Activated naive CD4-positive, alpha-beta T cell treated with anti-CD3 and anti-CD28 coated beads, Interleukin-2, amount 10 ng/mL, durations not matched to agents 5 hours and 36 hours (primary cell): ENCODE data around the gene ZNF697. TPM values are rescaled to one million over a fixed set of nuclear protein-coding genes. Genes with fewer than 3 reads are reported as not detected.

Source experiments
- total RNA-seq, 2 experiments: library from RNA; stranded (reverse); gene quantifications; one replicate each; pipeline ENCODE4 v1.2.3, GENCODE V29; 2021

ZNF697 gene
- total RNA-seq: under 1 TPM; 0.15 to 0.17 TPM

GRCh38 chr1:119647734-119648619, at the start of gene ZNF697:
TSS of gene ZNF697 (minus strand) at chr1:119648266. CDS start at chr1:119626100, 22,166 bp downstream.

Other genes with a start within 250 kb of the ZNF697 start
- gene HSD3B2, start 233.1 kb downstream of the ZNF697 start, total RNA-seq: not detected
- gene HSD3B1, start 141.1 kb downstream of the ZNF697 start, total RNA-seq: not detected
- 100 to 1,000 TPM in 1 of 2 experiments, 10 to 100 TPM in 1; 99.7 to 104 TPM for gene PHGDH, start 63.7 kb upstream of the ZNF697 start, total RNA-seq
- not detected for gene HMGCS2, start 120.6 kb upstream of the ZNF697 start, total RNA-seq
- gene REG4, start 163.2 kb upstream of the ZNF697 start, total RNA-seq: 1 to 10 TPM; 2.2 to 2.8 TPM
- gene ADAM30, start 248.2 kb upstream of the ZNF697 start, total RNA-seq: not detected